ENCODE data around the gene CLK2. TPM values are rescaled to one million over a fixed set of nuclear protein-coding genes. Genes with fewer than 3 reads are reported as not detected.
A peak's percentile ranks its signal among the peaks of the same experiment; 100 is the strongest.
"Not testable (repeated sequence)": the region's sequence is repeated elsewhere in the genome, so short reads cannot be mapped to it uniquely, and the experiment has no call there.

The CLK2 gene
- total RNA-seq, 2 donors from 2014 or later = 87.7 to 131 TPM

GRCh38 chr1:155305881-155306391, 32.6 kb upstream of the CLK2 start:
- Mint-ChIP-seq H3K27me3 (no peaks in the 10 kb centered on the region), H3K36me3 (ENCODE audit: low read depth) (peaks cover 29% of the 10 kb centered on the region), H3K9me3 (no peaks in the 10 kb centered on the region), H3K27ac (no peak overlapping the region), H3K4me3 (no peak overlapping the region), H3K4me1 (peaks cover 5% of the 10 kb centered on the region)
- no peak for ATAC-seq (replicated peaks)

GRCh38 chr1:155304558-155305063, 31.3 kb upstream of the CLK2 start:
- no peak for ATAC-seq (replicated peaks)
- H3K9me3 Mint-ChIP-seq = no peaks in the 10 kb centered on the region
- no peak overlapping the region for H3K4me3 Mint-ChIP-seq
- H3K27me3 Mint-ChIP-seq = no peaks in the 10 kb centered on the region
- peak overlapping the region; percentile 65 for H3K27ac Mint-ChIP-seq
- H3K36me3 Mint-ChIP-seq (ENCODE audit: low read depth) = peaks cover 16% of the 10 kb centered on the region
- no peaks in the 10 kb centered on the region for H3K4me1 Mint-ChIP-seq

GRCh38 chr1:155301342-155301841, 28.1 kb upstream of the CLK2 start, which contains the start of gene PKLR:
TSS of gene PKLR (minus strand) at chr1:155301438. CDS start at chr1:155301395, 43 bp downstream.
- no peaks in the 10 kb centered on the region for H3K36me3 Mint-ChIP-seq (ENCODE audit: low read depth)
- no peaks in the 10 kb centered on the region for H3K9me3 Mint-ChIP-seq
- no peak for ATAC-seq (replicated peaks)
- no peak within 1 kb of the TSS for H3K4me3 Mint-ChIP-seq
- H3K27me3 Mint-ChIP-seq = peaks cover 12% of the 10 kb centered on the region
- no peak within 1 kb of the TSS for H3K27ac Mint-ChIP-seq
- H3K4me1 Mint-ChIP-seq = no peaks in the 10 kb centered on the region

- Mint-ChIP-seq H3K36me3 (ENCODE audit: low read depth) (no peaks in the 10 kb centered on the region), H3K27me3 (peaks cover 18% of the 10 kb centered on the region), H3K9me3 (no peaks in the 10 kb centered on the region), H3K4me3 (no peak overlapping the region), H3K27ac (no peak overlapping the region), H3K4me1 (no peaks in the 10 kb centered on the region)
- ATAC-seq (replicated peaks) = no peak
Observed at GRCh38 chr1:155300553-155301329, 27.4 kb upstream of the CLK2 start.

GRCh38 chr1:155300024-155300423, 26.7 kb upstream of the CLK2 start:
- no peak for ATAC-seq (replicated peaks)
- Mint-ChIP-seq H3K36me3 (ENCODE audit: low read depth) (no peaks in the 10 kb centered on the region), H3K27me3 (peaks cover 21% of the 10 kb centered on the region), H3K4me3 (no peak overlapping the region), H3K9me3 (no peaks in the 10 kb centered on the region), H3K4me1 (no peaks in the 10 kb centered on the region), H3K27ac (no peak overlapping the region)

- no peaks in the 10 kb centered on the region for H3K36me3 Mint-ChIP-seq (ENCODE audit: low read depth)
- peaks cover 29% of the 10 kb centered on the region for H3K27me3 Mint-ChIP-seq
- H3K4me1 Mint-ChIP-seq = no peaks in the 10 kb centered on the region
- no peak overlapping the region for H3K27ac Mint-ChIP-seq
- H3K4me3 Mint-ChIP-seq = no peak overlapping the region
- ATAC-seq (replicated peaks) = no peak
- no peaks in the 10 kb centered on the region for H3K9me3 Mint-ChIP-seq
Observed at GRCh38 chr1:155297384-155297783, 24.1 kb upstream of the CLK2 start.

- Mint-ChIP-seq H3K27me3 (peaks cover 29% of the 10 kb centered on the region), H3K4me1 (no peaks in the 10 kb centered on the region), H3K36me3 (ENCODE audit: low read depth) (no peaks in the 10 kb centered on the region), H3K4me3 (no peak overlapping the region), H3K27ac (no peak overlapping the region), H3K9me3 (no peaks in the 10 kb centered on the region)
- no peak for ATAC-seq (replicated peaks)
Observed at GRCh38 chr1:155296661-155297060, 23.4 kb upstream of the CLK2 start.

GRCh38 chr1:155295942-155296267, 22.6 kb upstream of the CLK2 start:
- Mint-ChIP-seq H3K9me3 (no peaks in the 10 kb centered on the region), H3K27me3 (peaks cover 29% of the 10 kb centered on the region), H3K36me3 (ENCODE audit: low read depth) (no peaks in the 10 kb centered on the region), H3K4me3 (no peak overlapping the region), H3K27ac (no peak overlapping the region), H3K4me1 (no peaks in the 10 kb centered on the region)
- ATAC-seq (replicated peaks) = no peak

GRCh38 chr1:155295183-155295941, 22.1 kb upstream of the CLK2 start:
- no peak for ATAC-seq (replicated peaks)
- H3K4me3 Mint-ChIP-seq = no peak overlapping the region
- no peak overlapping the region for H3K27ac Mint-ChIP-seq
- no peaks in the 10 kb centered on the region for H3K36me3 Mint-ChIP-seq (ENCODE audit: low read depth)
- H3K4me1 Mint-ChIP-seq = no peaks in the 10 kb centered on the region
- no peaks in the 10 kb centered on the region for H3K9me3 Mint-ChIP-seq
- H3K27me3 Mint-ChIP-seq = peaks cover 29% of the 10 kb centered on the region

GRCh38 chr1:155294520-155295182, 21.3 kb upstream of the CLK2 start:
- no peaks in the 10 kb centered on the region for H3K36me3 Mint-ChIP-seq (ENCODE audit: low read depth)
- no peaks in the 10 kb centered on the region for H3K9me3 Mint-ChIP-seq
- peak overlapping the region; percentile 10 for H3K4me3 Mint-ChIP-seq
- no peaks in the 10 kb centered on the region for H3K4me1 Mint-ChIP-seq
- H3K27me3 Mint-ChIP-seq = peaks cover 29% of the 10 kb centered on the region
- no peak for ATAC-seq (replicated peaks)
- no peak overlapping the region for H3K27ac Mint-ChIP-seq

- no peaks in the 10 kb centered on the region for H3K36me3 Mint-ChIP-seq (ENCODE audit: low read depth)
- no peaks in the 10 kb centered on the region for H3K4me1 Mint-ChIP-seq
- H3K27ac Mint-ChIP-seq = no peak overlapping the region
- no peaks in the 10 kb centered on the region for H3K9me3 Mint-ChIP-seq
- no peak for ATAC-seq (replicated peaks)
- H3K27me3 Mint-ChIP-seq = peaks cover 29% of the 10 kb centered on the region
- no peak overlapping the region for H3K4me3 Mint-ChIP-seq
Observed at GRCh38 chr1:155293086-155293749, 19.9 kb upstream of the CLK2 start.

- H3K27ac Mint-ChIP-seq; H3K36me3 Mint-ChIP-seq (ENCODE audit: low read depth); ATAC-seq (replicated peaks); H3K4me3 Mint-ChIP-seq; H3K4me1 Mint-ChIP-seq; H3K9me3 Mint-ChIP-seq: not testable (repeated sequence)
- H3K27me3 Mint-ChIP-seq = peaks cover 13% of the 10 kb centered on the region
Observed at GRCh38 chr1:155291006-155291405, 17.7 kb upstream of the CLK2 start.

GRCh38 chr1:155287987-155288543, 14.8 kb upstream of the CLK2 start:
- no peaks in the 10 kb centered on the region for H3K9me3 Mint-ChIP-seq
- H3K27ac Mint-ChIP-seq = no peak overlapping the region
- no peak for ATAC-seq (replicated peaks)
- no peaks in the 10 kb centered on the region for H3K36me3 Mint-ChIP-seq (ENCODE audit: low read depth)
- no peaks in the 10 kb centered on the region for H3K27me3 Mint-ChIP-seq
- no peaks in the 10 kb centered on the region for H3K4me1 Mint-ChIP-seq
- H3K4me3 Mint-ChIP-seq = no peak overlapping the region

- Mint-ChIP-seq H3K27me3 (no peaks in the 10 kb centered on the region), H3K4me3 (no peak overlapping the region)
- no peak for ATAC-seq (replicated peaks)
Observed at GRCh38 chr1:155286544-155286943, 13.2 kb upstream of the CLK2 start.

More at GRCh38 chr1:155286544-155286943, 13.2 kb upstream of the CLK2 start:
- H3K9me3 Mint-ChIP-seq = no peaks in the 10 kb centered on the region
- no peak overlapping the region for H3K27ac Mint-ChIP-seq
- no peaks in the 10 kb centered on the region for H3K36me3 Mint-ChIP-seq (ENCODE audit: low read depth)
- no peaks in the 10 kb centered on the region for H3K4me1 Mint-ChIP-seq
